Measurements from ENCODE around the gene KPRP.

Gene KPRP

GRCh38 chr1:152770411-152770810 is 12.6 kb downstream of the KPRP start:
- no peak for DNase-seq (ENCODE audit: low spot score)

GRCh38 chr1:152774875-152775274 is 17.1 kb downstream of the KPRP start, which contains the start of gene LCE1F:
TSS of gene LCE1F (plus strand) at chr1:152775140. CDS start at chr1:152776372, 1,232 bp downstream.
- DNase-seq (ENCODE audit: low spot score): no peak

GRCh38 chr1:152776361-152776760 is 18.5 kb downstream of the KPRP start:
- DNase-seq (ENCODE audit: low spot score): no peak

GRCh38 chr1:152777510-152778137 is 19.8 kb downstream of the KPRP start:
- DNase-seq (ENCODE audit: low spot score): no peak

- no peak for DNase-seq (ENCODE audit: low spot score)
Measured at GRCh38 chr1:152783095-152783494, 25.3 kb downstream of the KPRP start.

GRCh38 chr1:152786077-152786476 is 28.3 kb downstream of the KPRP start, which contains the start of gene LCE1E:
TSS of gene LCE1E (plus strand) at chr1:152786257. CDS start at chr1:152787300, 1,043 bp downstream.
- DNase-seq (ENCODE audit: low spot score): no peak

- DNase-seq (ENCODE audit: low spot score): no peak
Measured at GRCh38 chr1:152795686-152796085, 37.9 kb downstream of the KPRP start.

- DNase-seq (ENCODE audit: low spot score): no peak
Measured at GRCh38 chr1:152796421-152796820, 38.6 kb downstream of the KPRP start, which contains the start of gene LCE1D. TSS of gene LCE1D (plus strand) at chr1:152796721. CDS start at chr1:152797795, 1,074 bp downstream.

GRCh38 chr1:152801333-152801732 is 43.5 kb downstream of the KPRP start:
- no peak for DNase-seq (ENCODE audit: low spot score)

- no peak for DNase-seq (ENCODE audit: low spot score)
Measured at GRCh38 chr1:152806576-152806975, 48.8 kb downstream of the KPRP start, which contains the start of gene LCE1C. TSS of gene LCE1C (minus strand) at chr1:152806651. CDS start at chr1:152805478, 1,173 bp downstream.

- no peak for DNase-seq (ENCODE audit: low spot score)
Measured at GRCh38 chr1:152811050-152811449, 53.2 kb downstream of the KPRP start.
